Upper lobe of left lung (tissue), 4 donors: ENCODE data around the gene CD33.

Source experiments
- EP300 ChIP-seq, 4 donors: sonication (generic); formaldehyde crosslinking; IDR thresholded peaks; one replicate each; pipeline ENCODE4 v1.5.1; 2017; ENCODE audit warnings: antibody characterized with exemption in 4 of 4, control low read depth in 2 of 4
- POLR2A ChIP-seq, 4 donors: fragments of 450-650 bp; IDR thresholded peaks; one replicate each; pipeline ENCODE4 v1.5.1; 2016 to 2017; ENCODE audit warnings: antibody characterized with exemption in 4 of 4, mild to moderate bottlenecking in 2 of 4

- TF ChIP-seq EP300 (IDR thresholded peaks at IDR 0.05) (no peak), POLR2A (IDR thresholded peaks at IDR 0.05) (no peak)
These were observed 33.6 kb downstream of the CD33 start for GRCh38 chr19:51258165-51259160.
